Panc1 (cell line): ENCODE data around the gene FZD1. TPM values are rescaled to one million over a fixed set of nuclear protein-coding genes. Genes with fewer than 3 reads are reported as not detected.

ENCODE experiments used
- ATAC-seq: fragments of 200-7000 bp; cut with Tn5 transposase; 2 replicates; pipeline ENCODE4 v1.9.1; 2020; ENCODE audit warnings: mild to moderate bottlenecking, moderate library complexity
- BruUV-seq: library from RNA; stranded (reverse); fragments of 400-500 nt; replicated peaks from 2 replicates; lab custom pipeline; 2021; lab: Mats Ljungman, UMichigan
- CTCF ChIA-PET: fragments of 300-600 bp; sonication (Branson Sonifier 250); formaldehyde crosslinking; loops from one replicate; lab custom pipeline; 2022; ENCODE audit warnings: antibody characterized with exemption; lab: Charles Lee
- POLR2A ChIA-PET: fragments of 300-600 bp; sonication (Branson Sonifier 250); formaldehyde crosslinking; loops from one replicate; lab custom pipeline; 2022; ENCODE audit warnings: antibody characterized with exemption; lab: Charles Lee
- DNase-seq: peaks from one replicate; pipeline ENCODE4 v3.0.0-alpha.2; 2010; ENCODE audit warnings: low read depth, low spot score
- H3K27ac ChIP-seq: 2 replicates; pipeline ENCODE4 v1.5.1; 2011; ENCODE audit warnings: mild to moderate bottlenecking, low read length, inconsistent platforms
- H3K27me3 ChIP-seq: fragments of 200-500 bp; sonication (Bioruptor generic); 2 replicates; pipeline ENCODE4 v1.6.0; 2014; ENCODE audit warnings: low read length, inconsistent platforms; ENCODE audit not compliant: control insufficient read depth, insufficient read depth
- H3K36me3 ChIP-seq: fragments of 200-500 bp; sonication (Bioruptor generic); 2 replicates; pipeline ENCODE4 v1.5.1; 2014; ENCODE audit warnings: inconsistent platforms, mild to moderate bottlenecking, low read length, moderate library complexity; ENCODE audit not compliant: control insufficient read depth, insufficient read depth
- H3K4me1 ChIP-seq: 2 replicates; pipeline ENCODE4 v1.5.1; 2011; ENCODE audit warnings: inconsistent platforms, mild to moderate bottlenecking, low read length, moderate library complexity; ENCODE audit not compliant: control insufficient read depth, insufficient read depth
- H3K4me3 ChIP-seq, 2 experiments: 2 replicates each; pipeline ENCODE4 v1.5.1; 2011 to 2012; ENCODE audit warnings: low read depth in 2 of 2, low read length in 2 of 2, mild to moderate bottlenecking in 2 of 2, inconsistent platforms in 1 of 2, moderate library complexity in 1 of 2
- H3K9me3 ChIP-seq: fragments of 200-500 bp; sonication (Bioruptor generic); 2 replicates; pipeline ENCODE4 v1.5.1; 2014; ENCODE audit warnings: low read depth, mild to moderate bottlenecking, inconsistent platforms, low read length, moderate library complexity; ENCODE audit not compliant: control insufficient read depth, insufficient read depth
- POLR2AphosphoS5 ChIP-seq: IDR thresholded peaks from 2 replicates; pipeline ENCODE4 v1.6.1; 2012; ENCODE audit warnings: mild to moderate bottlenecking, low read depth, low read length, moderate library complexity
- SIN3A ChIP-seq: IDR thresholded peaks from 2 replicates; pipeline ENCODE4 v1.6.1; 2012; ENCODE audit warnings: low read depth, mild to moderate bottlenecking, low read length, moderate library complexity, borderline replicate concordance; ENCODE audit not compliant: insufficient read depth
- TCF7L2 ChIP-seq: IDR thresholded peaks from 2 replicates; pipeline ENCODE4 v1.6.1; 2011; ENCODE audit warnings: mild to moderate bottlenecking, low read depth, low read length, inconsistent platforms
- in situ Hi-C: cut with HindIII; loops from 2 replicates; pipeline ENCODE4 v1.10.0; 2016; ENCODE audit warnings: low sequenced_read_pairs, low pct_unique_long_range_greater_than_20kb
- intact Hi-C: fragments of 100-400 bp; cut with micrococcal nuclease; formaldehyde crosslinking; loops from one replicate; pipeline ENCODE4 v1.10.0; 2022; ENCODE audit not compliant: unreplicated experiment
- total RNA-seq: library from RNA; stranded (reverse); gene quantifications from one replicate; pipeline ENCODE4 v1.2.1, GENCODE V29; 2021; ENCODE audit not compliant: unreplicated experiment
- TF ChIP-seq, protein P1 (sequence below), 2 experiments: IDR thresholded peaks; 2 replicates each; pipeline ENCODE4 v1.6.1; 2011 to 2012; ENCODE audit warnings: low read depth in 2 of 2, control low read depth in 1 of 2, low read length in 1 of 2, mild to moderate bottlenecking in 1 of 2, moderate library complexity in 1 of 2; ENCODE audit not compliant: insufficient read depth in 1 of 2
- TF ChIP-seq, protein P2 (sequence below): fragments of 450-650 bp; IDR thresholded peaks from 2 replicates; pipeline ENCODE4 v1.5.1; 2017; ENCODE audit warnings: mild to moderate bottlenecking

Gene FZD1
- total RNA-seq, 1 experiment from 2014 or later: 1.8 TPM

GRCh38 chr7:91316426-91316825, 52.2 kb downstream of the FZD1 start:
- in situ Hi-C loops: no loop called here
- ATAC-seq (no peak), DNase-seq (no peak)
- no TSS peak for BruUV-seq
- H3K9me3 ChIP-seq: no peaks in the 10 kb centered on the region
- no peak for TF ChIP-seq POLR2AphosphoS5
- TF ChIP-seq SIN3A: no peak
- no peak for TF ChIP-seq TCF7L2
- TF ChIP-seq, protein P1, sequence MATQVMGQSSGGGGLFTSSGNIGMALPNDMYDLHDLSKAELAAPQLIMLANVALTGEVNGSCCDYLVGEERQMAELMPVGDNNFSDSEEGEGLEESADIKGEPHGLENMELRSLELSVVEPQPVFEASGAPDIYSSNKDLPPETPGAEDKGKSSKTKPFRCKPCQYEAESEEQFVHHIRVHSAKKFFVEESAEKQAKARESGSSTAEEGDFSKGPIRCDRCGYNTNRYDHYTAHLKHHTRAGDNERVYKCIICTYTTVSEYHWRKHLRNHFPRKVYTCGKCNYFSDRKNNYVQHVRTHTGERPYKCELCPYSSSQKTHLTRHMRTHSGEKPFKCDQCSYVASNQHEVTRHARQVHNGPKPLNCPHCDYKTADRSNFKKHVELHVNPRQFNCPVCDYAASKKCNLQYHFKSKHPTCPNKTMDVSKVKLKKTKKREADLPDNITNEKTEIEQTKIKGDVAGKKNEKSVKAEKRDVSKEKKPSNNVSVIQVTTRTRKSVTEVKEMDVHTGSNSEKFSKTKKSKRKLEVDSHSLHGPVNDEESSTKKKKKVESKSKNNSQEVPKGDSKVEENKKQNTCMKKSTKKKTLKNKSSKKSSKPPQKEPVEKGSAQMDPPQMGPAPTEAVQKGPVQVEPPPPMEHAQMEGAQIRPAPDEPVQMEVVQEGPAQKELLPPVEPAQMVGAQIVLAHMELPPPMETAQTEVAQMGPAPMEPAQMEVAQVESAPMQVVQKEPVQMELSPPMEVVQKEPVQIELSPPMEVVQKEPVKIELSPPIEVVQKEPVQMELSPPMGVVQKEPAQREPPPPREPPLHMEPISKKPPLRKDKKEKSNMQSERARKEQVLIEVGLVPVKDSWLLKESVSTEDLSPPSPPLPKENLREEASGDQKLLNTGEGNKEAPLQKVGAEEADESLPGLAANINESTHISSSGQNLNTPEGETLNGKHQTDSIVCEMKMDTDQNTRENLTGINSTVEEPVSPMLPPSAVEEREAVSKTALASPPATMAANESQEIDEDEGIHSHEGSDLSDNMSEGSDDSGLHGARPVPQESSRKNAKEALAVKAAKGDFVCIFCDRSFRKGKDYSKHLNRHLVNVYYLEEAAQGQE (IDR thresholded peaks at IDR 0.05; ENCODE audit: insufficient read depth in 1 of 2, low read depth in 2 of 2, low read length in 1 of 2): no peak
- TF ChIP-seq, protein P2, sequence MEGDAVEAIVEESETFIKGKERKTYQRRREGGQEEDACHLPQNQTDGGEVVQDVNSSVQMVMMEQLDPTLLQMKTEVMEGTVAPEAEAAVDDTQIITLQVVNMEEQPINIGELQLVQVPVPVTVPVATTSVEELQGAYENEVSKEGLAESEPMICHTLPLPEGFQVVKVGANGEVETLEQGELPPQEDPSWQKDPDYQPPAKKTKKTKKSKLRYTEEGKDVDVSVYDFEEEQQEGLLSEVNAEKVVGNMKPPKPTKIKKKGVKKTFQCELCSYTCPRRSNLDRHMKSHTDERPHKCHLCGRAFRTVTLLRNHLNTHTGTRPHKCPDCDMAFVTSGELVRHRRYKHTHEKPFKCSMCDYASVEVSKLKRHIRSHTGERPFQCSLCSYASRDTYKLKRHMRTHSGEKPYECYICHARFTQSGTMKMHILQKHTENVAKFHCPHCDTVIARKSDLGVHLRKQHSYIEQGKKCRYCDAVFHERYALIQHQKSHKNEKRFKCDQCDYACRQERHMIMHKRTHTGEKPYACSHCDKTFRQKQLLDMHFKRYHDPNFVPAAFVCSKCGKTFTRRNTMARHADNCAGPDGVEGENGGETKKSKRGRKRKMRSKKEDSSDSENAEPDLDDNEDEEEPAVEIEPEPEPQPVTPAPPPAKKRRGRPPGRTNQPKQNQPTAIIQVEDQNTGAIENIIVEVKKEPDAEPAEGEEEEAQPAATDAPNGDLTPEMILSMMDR: no peak
- ChIA-PET CTCF (no interaction called here), POLR2A (no interaction called here)
- intact Hi-C loops: no loop called here
- no peaks in the 10 kb centered on the region for H3K27me3 ChIP-seq
- H3K27ac ChIP-seq: no peak overlapping the region
- no peak overlapping the region for H3K4me3 ChIP-seq
- no peaks in the 10 kb centered on the region for H3K36me3 ChIP-seq
- no peaks in the 10 kb centered on the region for H3K4me1 ChIP-seq

DNA sequence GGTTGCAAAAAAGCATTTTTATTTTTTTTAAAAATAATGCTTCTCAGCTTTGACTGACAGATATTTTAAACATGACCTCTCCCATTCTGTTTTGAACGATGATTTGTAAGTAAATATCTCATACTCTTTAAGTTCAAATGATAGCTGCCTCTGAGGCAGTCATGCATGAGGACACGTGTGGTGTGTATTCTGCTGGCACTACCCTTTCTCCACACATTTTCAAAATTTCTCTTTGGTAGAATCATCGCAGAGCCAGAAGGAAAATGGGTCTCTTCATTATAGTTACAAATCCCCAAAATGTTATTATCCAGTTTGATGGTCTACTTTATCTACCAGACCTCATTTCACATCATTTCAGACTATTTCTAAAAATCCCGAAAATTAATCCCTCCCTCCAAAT, 55.1 kb downstream of the FZD1 start:
- no TSS peak for BruUV-seq
- no peak overlapping the region for H3K27ac ChIP-seq
- DNase-seq (no peak), ATAC-seq (no peak)
- no peaks in the 10 kb centered on the region for H3K4me1 ChIP-seq
- no peak for TF ChIP-seq POLR2AphosphoS5
- no peak for TF ChIP-seq TCF7L2
- TF ChIP-seq, protein P1 (IDR thresholded peaks at IDR 0.05; ENCODE audit: insufficient read depth in 1 of 2, low read depth in 2 of 2, low read length in 1 of 2): no peak
- TF ChIP-seq SIN3A: no peak
- TF ChIP-seq, protein P2: no peak
- no peak overlapping the region for H3K4me3 ChIP-seq
- no peaks in the 10 kb centered on the region for H3K27me3 ChIP-seq
- ChIA-PET POLR2A (no interaction called here), CTCF (no interaction called here)
- no peaks in the 10 kb centered on the region for H3K36me3 ChIP-seq
- in situ Hi-C loops: no loop called here
- intact Hi-C loops: no loop called here
- H3K9me3 ChIP-seq: no peaks in the 10 kb centered on the region
